HG02678 (cell line): ENCODE data around the gene PCMTD2.
A peak's percentile ranks its signal among the peaks of the same experiment; 100 is the strongest.
"Not testable (repeated sequence)": the region's sequence is repeated elsewhere in the genome, so short reads cannot be mapped to it uniquely, and the experiment has no call there.

Source experiments
- ATAC-seq: cut with Tn5 transposase; IDR thresholded peaks from one replicate; pipeline ENCODE4 v1.9.1; 2021; ENCODE audit warnings: mild to moderate bottlenecking, moderate library complexity; ENCODE audit not compliant: unreplicated experiment

PCMTD2 gene

DNA sequence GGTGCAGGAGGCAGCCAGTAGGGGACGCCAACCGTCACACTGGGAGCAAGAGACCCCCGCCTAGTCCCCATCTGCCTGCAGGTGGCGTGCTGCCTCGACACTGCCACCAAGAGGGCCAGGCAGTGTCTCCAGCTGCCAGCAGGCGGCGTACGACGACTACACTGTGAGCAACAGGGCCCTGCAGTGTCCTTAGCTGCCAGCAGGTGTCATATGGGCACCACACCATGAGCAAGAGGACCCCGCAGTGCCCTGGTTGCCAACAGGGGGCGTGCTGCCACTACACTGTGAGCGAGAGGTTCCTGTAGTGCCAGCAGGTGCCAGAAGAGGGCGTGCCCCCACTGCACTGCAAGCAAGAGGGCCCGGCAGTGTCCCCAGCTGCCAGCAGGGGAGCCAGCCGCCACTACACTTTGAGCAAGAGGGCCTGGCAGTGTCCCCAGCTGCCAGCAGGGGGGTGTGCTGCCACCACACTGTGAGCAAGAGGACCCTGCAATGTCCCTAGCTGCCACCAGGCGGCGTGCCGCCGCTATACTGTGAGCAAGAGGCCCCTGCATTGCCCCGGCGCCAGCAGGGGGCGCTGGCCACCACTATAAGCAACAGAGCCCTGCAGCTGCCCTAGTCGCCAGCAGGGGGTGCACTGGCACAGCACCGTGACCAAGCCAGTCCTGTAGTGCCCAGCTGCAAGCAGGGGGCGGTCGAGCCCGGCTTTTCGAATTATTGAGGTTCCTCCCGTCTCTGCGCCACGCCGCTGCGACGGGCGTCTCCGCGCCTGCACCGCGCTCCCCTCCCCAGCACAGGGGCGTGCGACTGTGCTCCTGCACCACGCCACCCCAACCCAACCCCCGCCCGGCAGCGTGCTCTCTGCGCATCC is 30.3 kb downstream of the PCMTD2 start:
- ATAC-seq: peak; percentile 92

DNA sequence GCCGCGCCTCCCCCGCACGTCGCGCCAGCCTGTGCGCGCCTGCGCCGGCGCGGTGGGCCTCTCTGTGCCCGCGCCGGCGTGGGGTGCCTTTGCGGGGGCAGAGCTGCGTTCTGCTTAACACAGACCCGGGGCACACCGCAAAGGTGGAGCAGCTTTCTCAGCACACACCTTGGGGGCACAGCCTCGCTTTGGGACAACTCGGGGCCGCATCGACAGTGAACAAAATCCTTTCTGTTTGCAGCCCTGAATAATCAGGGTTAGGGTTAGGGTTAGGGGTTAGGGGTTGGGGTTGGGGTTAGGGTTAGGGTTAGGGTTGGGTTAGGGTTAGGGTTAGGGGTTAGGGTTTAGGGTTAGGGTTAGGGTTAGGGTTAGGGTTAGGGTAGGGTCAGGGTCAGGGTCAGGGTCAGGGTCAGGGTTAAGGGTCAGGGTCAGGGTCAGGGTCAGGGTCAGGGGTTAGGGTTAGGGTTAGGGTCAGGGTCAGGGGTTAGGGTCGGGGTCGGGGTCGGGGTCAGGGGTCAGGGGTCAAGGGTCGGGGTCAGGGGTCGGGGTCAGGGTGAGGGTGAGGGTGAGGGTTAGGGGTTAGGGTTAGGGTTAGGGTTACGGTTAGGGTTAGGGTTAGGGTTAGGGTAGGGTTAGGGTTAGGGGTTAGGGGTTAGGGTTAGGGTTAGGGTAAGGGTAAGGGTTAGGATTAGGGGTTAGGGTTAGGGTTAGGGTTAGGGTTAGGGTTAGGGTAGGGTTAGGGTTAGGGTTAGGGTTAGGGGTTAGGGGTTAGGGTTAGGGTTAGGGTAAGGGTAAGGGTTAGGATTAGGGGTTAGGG is 31.1 kb downstream of the PCMTD2 start:
- ATAC-seq: not testable (repeated sequence)

DNA sequence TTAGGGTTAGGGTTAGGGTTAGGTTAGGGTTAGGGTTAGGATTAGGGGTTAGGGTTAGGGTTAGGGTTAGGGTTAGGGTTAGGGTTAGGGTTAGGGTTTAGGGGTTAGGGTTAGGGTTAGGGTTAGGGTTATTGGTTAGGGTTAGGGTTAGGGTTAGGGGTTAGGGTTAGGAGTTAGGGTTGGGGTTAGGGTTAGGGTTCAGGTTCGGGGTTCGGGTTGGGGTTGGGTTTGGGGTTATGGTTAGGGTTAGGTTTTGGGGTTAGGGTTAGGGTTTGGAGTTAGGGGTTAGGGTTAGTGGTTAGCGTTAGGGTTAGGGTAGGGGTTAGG is 31.7 kb downstream of the PCMTD2 start:
- not testable (repeated sequence) for ATAC-seq

DNA sequence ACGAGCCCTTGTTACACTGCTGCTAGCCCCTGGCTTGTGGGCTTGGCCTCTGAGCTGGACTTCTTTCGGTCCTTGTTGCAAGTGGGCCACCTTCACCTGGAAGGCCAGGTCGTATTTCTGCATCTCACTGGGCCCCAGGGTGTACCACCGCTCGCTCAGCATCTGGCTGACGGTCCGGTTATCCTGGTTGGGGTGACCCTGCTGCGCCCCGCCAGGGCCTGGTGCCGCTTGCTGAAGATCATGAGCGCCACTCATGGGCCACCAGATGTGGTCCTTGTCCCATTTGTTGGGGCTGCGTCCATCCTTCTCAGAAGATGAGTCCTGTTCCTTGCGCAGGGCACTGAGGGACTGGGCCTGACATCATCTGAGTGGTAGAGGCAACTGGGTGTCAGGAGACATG is 36.6 kb downstream of the PCMTD2 start:
- ATAC-seq: not testable (repeated sequence)

DNA sequence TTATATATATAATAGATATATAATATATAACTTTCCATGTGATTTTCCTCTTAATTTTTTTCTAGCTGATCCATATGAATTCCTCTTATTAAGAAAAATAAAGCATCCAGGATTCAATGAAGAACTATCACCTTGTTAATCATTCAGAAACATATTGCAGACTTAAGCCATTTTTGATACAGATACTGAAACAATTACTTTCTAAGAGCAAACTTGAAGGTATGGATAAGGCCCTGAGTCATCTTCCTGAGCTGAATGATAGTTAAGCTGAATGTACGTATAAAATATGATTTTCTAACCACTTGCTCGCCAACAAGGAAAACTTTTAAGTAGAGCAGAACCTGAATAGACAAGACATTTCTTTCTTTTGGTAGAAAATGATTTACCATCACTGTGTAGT is 47.5 kb downstream of the PCMTD2 start:
- ATAC-seq: not testable (repeated sequence)

DNA sequence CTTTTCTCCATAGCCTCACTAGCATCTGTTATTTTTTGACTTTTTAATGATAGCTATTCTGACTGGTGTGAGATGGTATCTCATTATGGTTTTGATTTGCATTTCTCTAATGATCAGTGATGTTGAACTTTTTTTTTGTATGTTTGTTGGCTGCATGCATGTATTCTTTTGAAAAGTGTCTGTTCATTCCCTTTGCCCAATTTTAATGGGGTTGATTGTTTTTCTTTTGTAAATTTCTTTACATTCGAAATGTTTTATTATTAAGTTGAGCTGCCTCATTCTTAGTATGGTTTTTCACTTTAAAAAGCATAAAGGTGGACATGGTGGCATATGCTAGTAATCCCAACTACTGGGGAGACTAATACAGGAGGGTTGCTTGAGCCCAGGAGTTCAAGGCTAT is 58.2 kb downstream of the PCMTD2 start:
- ATAC-seq: not testable (repeated sequence)

DNA sequence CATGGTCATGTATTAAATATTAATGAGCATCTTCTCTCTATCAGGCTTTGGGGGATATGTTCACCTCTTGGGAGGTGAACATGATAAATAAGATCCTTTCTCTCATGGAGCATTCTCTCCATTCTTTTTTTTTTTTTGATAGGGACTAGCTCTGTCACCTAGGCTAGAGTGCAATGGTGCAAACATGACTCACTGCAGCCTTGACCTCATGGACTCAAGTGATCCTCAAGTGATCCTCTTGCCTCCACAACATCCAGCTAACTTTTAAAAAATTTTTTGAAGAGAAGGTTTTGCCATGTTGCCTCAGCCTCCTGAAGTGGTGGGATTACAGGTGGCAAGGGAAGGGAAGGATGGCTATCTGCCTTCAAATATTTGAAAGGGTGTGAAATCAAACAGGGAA is 59.8 kb downstream of the PCMTD2 start:
- not testable (repeated sequence) for ATAC-seq

DNA sequence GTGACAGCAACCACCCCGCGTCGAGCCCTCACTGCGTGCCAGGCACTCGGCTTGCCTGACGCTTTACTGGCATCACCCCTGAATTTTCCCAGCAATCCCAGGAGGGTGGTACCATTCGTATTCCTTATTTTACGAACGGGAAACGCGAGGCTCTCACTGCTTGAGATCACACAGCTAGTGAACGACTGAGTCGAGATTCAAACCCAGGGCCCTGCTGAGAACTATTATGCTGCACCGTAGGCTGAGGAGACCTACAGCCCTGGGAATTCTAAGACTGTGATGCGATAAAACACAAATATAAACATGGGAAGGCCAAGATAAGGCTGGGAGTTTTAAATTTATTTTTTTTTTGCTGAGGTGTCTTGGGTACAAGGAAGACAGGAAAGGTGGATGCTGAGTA is 60.3 kb downstream of the PCMTD2 start:
- not testable (repeated sequence) for ATAC-seq

DNA sequence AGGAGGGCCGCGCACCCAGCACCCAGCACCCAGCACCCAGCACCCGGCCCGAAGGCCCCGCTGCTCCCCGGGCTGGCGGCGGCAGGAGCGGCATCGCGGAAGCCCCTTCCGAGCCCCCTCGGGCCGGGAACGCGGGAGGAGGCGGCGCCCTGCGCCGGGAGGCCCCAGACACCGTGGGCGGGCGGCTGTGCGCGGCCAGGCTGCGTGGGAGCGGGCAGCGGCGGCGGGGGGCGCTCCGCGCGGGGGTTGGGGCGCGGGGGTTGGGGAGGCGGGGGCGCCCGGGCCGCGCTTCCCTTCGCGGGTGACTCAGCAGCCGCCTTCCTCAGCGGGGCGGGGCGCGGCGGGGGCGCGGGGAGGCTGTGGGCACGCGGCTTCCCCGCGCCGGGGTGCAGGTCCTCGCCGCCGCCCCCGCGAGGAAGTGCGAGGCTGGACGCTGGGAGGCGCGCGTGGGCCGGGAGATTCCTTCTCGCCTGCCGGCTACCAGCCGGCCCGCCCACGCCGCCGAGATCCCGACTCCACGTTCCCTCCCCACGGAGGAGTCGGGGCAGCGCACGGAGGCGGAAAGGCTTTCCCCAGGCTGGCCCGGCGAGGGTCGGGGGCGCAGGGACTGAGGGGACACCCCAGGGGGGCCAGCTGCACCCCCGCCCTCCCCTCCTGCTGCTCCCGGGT is 61.0 kb downstream of the PCMTD2 start:
- ATAC-seq: not testable (repeated sequence)

DNA sequence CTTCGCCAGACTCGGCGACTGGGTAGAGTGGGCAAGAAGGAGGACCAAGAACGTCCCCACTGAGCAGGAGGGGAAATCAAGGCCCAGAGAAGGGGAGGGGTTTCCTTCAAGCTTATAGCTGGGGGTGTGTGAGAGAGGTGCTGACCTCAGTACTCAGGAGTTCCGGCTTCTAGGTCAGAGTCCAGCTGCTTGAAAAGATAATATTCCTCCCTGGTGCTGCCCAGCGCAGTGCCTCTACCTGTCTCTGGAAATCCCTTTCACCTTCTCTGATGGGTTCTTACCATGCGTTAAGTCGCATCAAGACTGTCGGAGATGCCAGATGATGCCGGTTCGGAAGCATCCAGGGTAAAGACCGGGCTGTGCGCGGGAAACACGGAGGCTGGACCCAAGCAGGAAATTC is 61.8 kb downstream of the PCMTD2 start:
- not testable (repeated sequence) for ATAC-seq

DNA sequence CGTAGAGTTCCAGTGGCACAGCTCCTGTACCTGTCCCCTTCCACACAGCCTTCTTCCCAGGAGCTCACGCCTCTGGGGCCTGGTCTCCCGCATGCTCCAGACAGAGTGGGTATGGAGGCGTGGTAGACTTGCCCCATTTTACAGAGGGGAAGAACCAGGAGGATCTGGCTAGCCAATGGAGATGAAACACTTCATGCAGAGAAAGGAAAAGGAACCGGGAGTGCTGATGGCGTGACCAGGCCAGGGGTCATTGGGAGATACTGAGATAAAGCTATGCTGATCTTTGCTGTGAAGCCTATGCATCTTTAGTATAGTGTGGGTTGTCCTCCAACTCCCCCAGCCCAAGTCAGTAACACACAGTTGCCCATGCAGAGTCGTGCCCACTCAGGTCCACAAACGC is 62.5 kb downstream of the PCMTD2 start:
- ATAC-seq: not testable (repeated sequence)

DNA sequence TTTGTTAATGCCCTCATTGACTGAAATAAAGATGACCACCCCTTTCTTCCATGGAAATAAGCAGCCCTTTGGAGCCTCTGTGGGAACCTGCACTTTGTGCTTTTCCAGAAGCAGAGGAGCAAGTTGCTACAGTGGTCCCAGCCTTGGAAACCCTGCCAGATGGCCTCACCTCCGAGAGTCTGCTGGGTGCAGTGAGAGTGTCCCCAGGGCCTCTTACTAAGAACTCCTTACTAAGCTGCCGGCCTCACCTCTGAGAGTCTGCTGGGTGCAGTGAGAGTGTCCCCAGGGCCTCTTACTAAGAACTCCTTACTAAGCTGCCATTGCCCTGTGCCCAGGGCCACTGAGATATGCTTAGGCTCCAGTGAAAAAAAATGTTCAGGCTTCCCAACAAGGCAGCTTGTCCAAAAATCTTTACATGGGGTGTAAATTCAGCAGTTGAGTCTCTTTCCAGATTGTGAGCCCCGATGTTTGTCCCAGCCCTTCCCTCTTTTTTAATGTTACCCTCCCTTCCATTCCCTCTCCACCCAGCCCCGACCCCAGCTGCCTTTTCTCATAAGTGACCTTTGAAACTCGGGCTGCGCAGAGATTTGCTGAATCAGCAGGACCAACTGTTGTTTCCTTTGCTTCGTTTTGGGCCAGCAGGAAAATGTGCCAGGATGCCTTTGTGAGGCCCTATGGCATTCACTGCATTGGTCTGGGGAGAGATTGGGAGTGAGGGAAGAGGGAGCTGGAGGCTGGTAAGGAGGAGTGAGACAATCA is 66.7 kb downstream of the PCMTD2 start:
- not testable (repeated sequence) for ATAC-seq
